Gastroesophageal sphincter (tissue), 4 donors: ENCODE results near the gene SIGLEC15. TPM values are rescaled to one million over a fixed set of nuclear protein-coding genes. Genes with fewer than 3 reads are reported as not detected.

ENCODE experiments used
- ATAC-seq: fragments of 150-250 bp; one replicate; pipeline ENCODE4 v1.9.1; 2016; ENCODE audit warnings: mild to moderate bottlenecking, moderate library complexity
- H3K27ac ChIP-seq, 4 donors: fragments of 200-600 bp; sonication (generic) in 3 of 4; 1 replicate in 3 of 4; 2 replicates in 1 of 4; pipeline ENCODE4 v1.5.1; 2016 to 2019
- H3K27me3 ChIP-seq: fragments of 200-600 bp; sonication (generic); one replicate; pipeline ENCODE4 v1.5.1; 2019
- H3K36me3 ChIP-seq, 2 donors: fragments of 200-600 bp; sonication (generic); one replicate each; pipeline ENCODE4 v1.5.1; 2019; ENCODE audit warnings: control low read depth in 1 of 2
- H3K4me1 ChIP-seq, 3 donors: fragments of 200-600 bp; sonication (generic); 1 replicate in 2 of 3; 2 replicates in 1 of 3; pipeline ENCODE4 v1.5.1; 2016 to 2019; ENCODE audit warnings: control low read depth in 2 of 3
- H3K4me3 ChIP-seq, 2 donors: fragments of 200-600 bp; sonication (generic); one replicate each; pipeline ENCODE4 v1.5.1; 2019; ENCODE audit warnings: mild to moderate bottlenecking in 1 of 2, moderate library complexity in 1 of 2
- H3K9me3 ChIP-seq, 3 donors: fragments of 200-600 bp; sonication (generic); one replicate each; pipeline ENCODE4 v1.5.1; 2017 to 2019; ENCODE audit warnings: control low read depth in 2 of 3
- CTCF ChIP-seq, 4 experiments: fragments of 200-600 bp in 2 of 4; fragments of 450-650 bp in 2 of 4; sonication (generic) in 1 of 4; IDR thresholded peaks; one replicate each; pipeline ENCODE4 v1.5.1; 2017 to 2019; ENCODE audit warnings: antibody characterized with exemption in 4 of 4, mild to moderate bottlenecking in 2 of 4, moderate library complexity in 2 of 4
- EP300 ChIP-seq: sonication (generic); formaldehyde crosslinking; IDR thresholded peaks from one replicate; pipeline ENCODE4 v1.6.1; 2017; ENCODE audit warnings: antibody characterized with exemption, mild to moderate bottlenecking
- POLR2A ChIP-seq, 2 donors: fragments of 450-650 bp; IDR thresholded peaks; one replicate each; pipeline ENCODE4 v1.6.1; 2017; ENCODE audit warnings: antibody characterized with exemption in 2 of 2, mild to moderate bottlenecking in 2 of 2, moderate library complexity in 1 of 2
- POLR2AphosphoS5 ChIP-seq: sonication (generic); formaldehyde crosslinking; IDR thresholded peaks from one replicate; pipeline ENCODE4 v1.6.1; 2017; ENCODE audit warnings: antibody characterized with exemption
- WGBS, 2 donors: methylation state at CpG; one replicate each; pipeline ENCODE4 v1.1.5; 2018; ENCODE audit warnings: low coverage in 1 of 2; 5-methylcytosine and 5-hydroxymethylcytosine counted together
- total RNA-seq, 4 donors: library from RNA; depleted of rRNA; stranded (reverse); fragments of >200 nt; gene quantifications; one replicate each; pipeline ENCODE4 v1.1.0, GENCODE V29; 2016

SIGLEC15 gene
- total RNA-seq, 4 donors from 2014 or later, result 0.52 TPM; not detected in 3

GRCh38 chr18:45865466-45865865, 40.0 kb downstream of the SIGLEC15 start:
- WGBS, 2 donors, result 97% methylated on average over 5 of the region's 5 CpGs; no CpG with 5 or more reads in 1 of the 2 donors
- H3K4me3 ChIP-seq, result no peak overlapping the region
- no peak overlapping the region for H3K27ac ChIP-seq
- no peaks in the 10 kb centered on the region for H3K4me1 ChIP-seq
- TF ChIP-seq EP300 (no peak), POLR2A (IDR thresholded peaks at IDR 0.05) (no peak), POLR2AphosphoS5 (no peak), CTCF (IDR thresholded peaks at IDR 0.05) (no peak)
- H3K36me3 ChIP-seq, result peaks cover 2 to 95% of the 10 kb centered on the region in 2 donors
- no peaks in the 10 kb centered on the region for H3K9me3 ChIP-seq
- no peaks in the 10 kb centered on the region for H3K27me3 ChIP-seq
- ATAC-seq, result no peak

DNA sequence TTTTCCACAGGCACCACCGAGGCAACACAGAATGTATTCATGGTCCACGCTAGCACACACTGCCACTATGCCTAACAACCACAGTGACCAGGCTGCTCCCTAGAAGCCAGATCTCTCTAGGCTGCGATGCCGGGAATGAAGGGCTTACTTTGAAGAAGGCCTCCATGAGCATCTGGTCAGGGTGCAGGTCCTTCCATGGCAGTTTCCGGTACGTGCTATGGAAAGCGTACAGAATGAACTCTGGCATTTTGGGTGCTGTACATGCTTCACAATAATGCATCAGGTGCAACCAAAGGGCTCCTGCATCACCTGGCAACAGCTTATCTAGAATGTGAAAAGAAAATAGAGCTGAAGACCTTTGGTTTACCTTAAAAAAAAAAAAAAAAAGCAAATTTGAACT, 44.9 kb downstream of the SIGLEC15 start:
- no peaks in the 10 kb centered on the region for H3K9me3 ChIP-seq
- H3K4me3 ChIP-seq, result no peak overlapping the region
- peaks cover 0 to 93% of the 10 kb centered on the region in 2 donors for H3K36me3 ChIP-seq
- 78 to 96% methylated on average over 1 to 4 of the region's 7 CpGs for WGBS, 2 donors
- no peaks in the 10 kb centered on the region for H3K27me3 ChIP-seq
- no peak for ATAC-seq
- TF ChIP-seq EP300 (no peak), POLR2A (IDR thresholded peaks at IDR 0.05) (no peak), POLR2AphosphoS5 (no peak), CTCF (IDR thresholded peaks at IDR 0.05) (no peak)
- H3K4me1 ChIP-seq, result no peaks in the 10 kb centered on the region
- H3K27ac ChIP-seq, result no peak overlapping the region

GRCh38 chr18:45871431-45872084, 46.1 kb downstream of the SIGLEC15 start:
- Histone ChIP-seq H3K4me3 (no peak overlapping the region), H3K9me3 (no peaks in the 10 kb centered on the region), H3K36me3 (peaks cover 0 to 93% of the 10 kb centered on the region in 2 donors), H3K27ac (no peak overlapping the region), H3K4me1 (no peaks in the 10 kb centered on the region), H3K27me3 (no peaks in the 10 kb centered on the region)
- TF ChIP-seq CTCF (IDR thresholded peaks at IDR 0.05) (no peak), EP300 (no peak)
- ATAC-seq, result no peak
- WGBS, 2 donors, result 78 to 91% methylated on average over 5 of the region's 5 CpGs

DNA sequence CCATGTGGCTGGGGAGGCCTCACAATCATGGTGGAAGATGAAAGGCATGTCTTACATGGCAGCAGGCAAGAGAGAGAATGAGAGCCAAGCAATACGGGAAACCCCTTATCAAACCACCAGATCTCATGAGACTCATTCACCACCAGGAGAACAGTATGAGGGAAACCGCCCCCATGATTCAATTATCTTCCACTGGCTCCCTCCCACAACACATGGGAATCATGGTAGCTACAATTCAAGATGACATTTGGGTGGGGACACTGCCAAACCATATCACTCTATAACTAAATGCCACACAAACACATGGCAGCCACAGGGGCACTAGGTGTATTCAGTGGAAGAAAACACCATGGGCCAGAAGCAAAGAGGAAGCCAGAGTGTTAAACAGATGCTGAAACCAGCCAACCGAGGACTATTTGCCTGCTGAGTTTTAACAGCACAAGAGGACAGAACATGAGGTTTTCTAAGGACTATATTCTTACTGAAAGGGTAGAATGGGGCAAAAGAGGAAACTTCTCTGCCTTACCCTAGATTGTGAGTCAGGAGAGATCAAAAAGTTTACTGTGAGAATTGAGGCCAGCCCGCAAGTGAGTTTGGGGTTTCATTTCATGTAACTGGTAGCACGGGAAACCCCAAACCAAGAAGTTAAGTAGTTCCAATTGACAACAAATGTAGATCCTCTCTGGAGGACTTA, 49.2 kb downstream of the SIGLEC15 start:
- TF ChIP-seq POLR2AphosphoS5 (no peak), CTCF (IDR thresholded peaks at IDR 0.05) (no peak), EP300 (no peak), POLR2A (IDR thresholded peaks at IDR 0.05) (no peak)
- H3K4me3 ChIP-seq, result no peak overlapping the region
- WGBS, 2 donors, result 85 to 92% methylated on average over 5 of the region's 5 CpGs
- H3K36me3 ChIP-seq, result peaks cover 0 to 96% of the 10 kb centered on the region in 2 donors
- H3K27ac ChIP-seq, result no peak overlapping the region
- H3K9me3 ChIP-seq, result no peaks in the 10 kb centered on the region
- H3K4me1 ChIP-seq, result no peaks in the 10 kb centered on the region
- ATAC-seq, result no peak
- no peaks in the 10 kb centered on the region for H3K27me3 ChIP-seq

DNA sequence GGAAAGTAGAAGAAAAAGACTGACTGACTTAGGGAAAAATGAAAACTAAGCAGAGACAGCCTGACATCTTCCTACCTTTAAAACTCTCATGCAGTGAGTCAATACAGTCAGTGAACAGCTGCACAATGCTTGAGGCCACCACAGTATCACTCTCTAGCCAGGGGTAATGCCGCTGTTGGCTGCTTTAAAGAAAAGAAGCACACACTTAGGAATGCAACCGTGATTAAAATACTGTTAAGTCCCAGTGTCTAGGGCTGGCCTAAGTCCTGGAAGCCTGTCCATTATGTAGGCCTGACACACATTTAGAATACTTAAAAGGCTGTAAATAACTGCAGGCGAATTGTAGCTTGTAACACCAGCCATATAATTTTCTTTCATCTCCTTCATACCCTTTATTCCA, 50.7 kb downstream of the SIGLEC15 start:
- Histone ChIP-seq H3K27me3 (no peaks in the 10 kb centered on the region), H3K9me3 (no peaks in the 10 kb centered on the region), H3K27ac (no peak overlapping the region), H3K36me3 (peaks cover 0 to 91% of the 10 kb centered on the region in 2 donors), H3K4me1 (peaks cover 0 to 6% (median 0%) of the 10 kb centered on the region in 3 donors), H3K4me3 (no peak overlapping the region)
- WGBS, 2 donors, result 94 to 95% methylated on average over 2 to 3 of the region's 3 CpGs
- no peak for ATAC-seq
- TF ChIP-seq POLR2A (IDR thresholded peaks at IDR 0.05) (no peak), POLR2AphosphoS5 (no peak), CTCF (IDR thresholded peaks at IDR 0.05) (no peak), EP300 (no peak)
